Vagina (tissue), 2 donors: ENCODE data around the gene SGF29.
"Not testable (repeated sequence)": the region's sequence is repeated elsewhere in the genome, so short reads cannot be mapped to it uniquely, and the experiment has no call there.

Experiments
- POLR2A ChIP-seq, 2 donors: fragments of 450-650 bp; IDR thresholded peaks; one replicate each; pipeline ENCODE4 v1.6.1; 2017; ENCODE audit warnings: antibody characterized with exemption in 2 of 2, mild to moderate bottlenecking in 2 of 2, moderate library complexity in 2 of 2
- POLR2AphosphoS5 ChIP-seq, 2 donors: sonication (generic); formaldehyde crosslinking; IDR thresholded peaks; one replicate each; pipeline ENCODE4 v1.9.0; 2017; ENCODE audit warnings: antibody characterized with exemption in 2 of 2, mild to moderate bottlenecking in 2 of 2, low read depth in 1 of 2; ENCODE audit not compliant: insufficient read depth in 1 of 2
- TF ChIP-seq, protein P1 (sequence below), 3 experiments: fragments of 450-650 bp in 2 of 3; fragments of 200-600 bp in 1 of 3; sonication (generic) in 1 of 3; IDR thresholded peaks; one replicate each; pipeline ENCODE4 v1.5.1; 2017 to 2019; ENCODE audit warnings: antibody characterized with exemption in 3 of 3, mild to moderate bottlenecking in 2 of 3, moderate library complexity in 2 of 3

GRCh38 chr16:28637765-28638164 lies 84.0 kb downstream of the SGF29 start, which contains the start of gene NPIPB8:
- TF ChIP-seq, protein P1, sequence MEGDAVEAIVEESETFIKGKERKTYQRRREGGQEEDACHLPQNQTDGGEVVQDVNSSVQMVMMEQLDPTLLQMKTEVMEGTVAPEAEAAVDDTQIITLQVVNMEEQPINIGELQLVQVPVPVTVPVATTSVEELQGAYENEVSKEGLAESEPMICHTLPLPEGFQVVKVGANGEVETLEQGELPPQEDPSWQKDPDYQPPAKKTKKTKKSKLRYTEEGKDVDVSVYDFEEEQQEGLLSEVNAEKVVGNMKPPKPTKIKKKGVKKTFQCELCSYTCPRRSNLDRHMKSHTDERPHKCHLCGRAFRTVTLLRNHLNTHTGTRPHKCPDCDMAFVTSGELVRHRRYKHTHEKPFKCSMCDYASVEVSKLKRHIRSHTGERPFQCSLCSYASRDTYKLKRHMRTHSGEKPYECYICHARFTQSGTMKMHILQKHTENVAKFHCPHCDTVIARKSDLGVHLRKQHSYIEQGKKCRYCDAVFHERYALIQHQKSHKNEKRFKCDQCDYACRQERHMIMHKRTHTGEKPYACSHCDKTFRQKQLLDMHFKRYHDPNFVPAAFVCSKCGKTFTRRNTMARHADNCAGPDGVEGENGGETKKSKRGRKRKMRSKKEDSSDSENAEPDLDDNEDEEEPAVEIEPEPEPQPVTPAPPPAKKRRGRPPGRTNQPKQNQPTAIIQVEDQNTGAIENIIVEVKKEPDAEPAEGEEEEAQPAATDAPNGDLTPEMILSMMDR (IDR thresholded peaks at IDR 0.05), result not testable (repeated sequence)
- TF ChIP-seq POLR2A (IDR thresholded peaks at IDR 0.05); POLR2AphosphoS5 (IDR thresholded peaks at IDR 0.05; ENCODE audit: insufficient read depth in 1 of 2, low read depth in 1 of 2): not testable (repeated sequence)
